GM23338 (cell line): ENCODE results near the gene DIAPH1. TPM values are rescaled to one million over a fixed set of nuclear protein-coding genes. Genes with fewer than 3 reads are reported as not detected.
A peak's percentile ranks its signal among the peaks of the same experiment; 100 is the strongest.

ENCODE experiments used
- ATAC-seq: fragments of 200-7000 bp; cut with Tn5 transposase; 3 replicates; pipeline ENCODE4 v1.9.1; 2020
- DNase-seq: peaks from one replicate; pipeline ENCODE4 v3.0.0-alpha.2; 2015; ENCODE audit warnings: low spot score
- H2AFZ ChIP-seq: fragments of 200-600 bp; sonication (generic); 2 replicates; pipeline ENCODE4 v1.8.0; 2016; ENCODE audit warnings: antibody characterized with exemption, mild to moderate bottlenecking, moderate library complexity
- H3F3A ChIP-seq: fragments of 200-600 bp; sonication (generic); replicated peaks from 2 replicates; pipeline ENCODE4 v1.8.0; 2017; ENCODE audit warnings: antibody characterized with exemption, mixed run types, low read depth
- H3K27ac ChIP-seq: fragments of 200-600 bp; sonication (generic); 2 replicates; pipeline ENCODE4 v1.6.1; 2016; ENCODE audit warnings: low read depth
- H3K27me3 ChIP-seq: fragments of 200-600 bp; sonication (generic); 2 replicates; pipeline ENCODE4 v1.8.0; 2016; ENCODE audit warnings: mild to moderate bottlenecking, mixed run types, moderate library complexity; ENCODE audit not compliant: insufficient read depth
- H3K36me3 ChIP-seq: fragments of 200-600 bp; sonication (generic); 2 replicates; pipeline ENCODE4 v1.8.0; 2016; ENCODE audit warnings: mild to moderate bottlenecking; ENCODE audit not compliant: insufficient read depth
- H3K4me1 ChIP-seq: fragments of 200-600 bp; sonication (generic); 2 replicates; pipeline ENCODE4 v1.8.0; 2016; ENCODE audit warnings: mild to moderate bottlenecking, moderate library complexity; ENCODE audit not compliant: insufficient read depth
- H3K4me2 ChIP-seq: fragments of 200-600 bp; sonication (generic); 2 replicates; pipeline ENCODE4 v1.7.1; 2017; ENCODE audit warnings: mixed run types
- H3K4me3 ChIP-seq: fragments of 200-600 bp; sonication (generic); 2 replicates; pipeline ENCODE4 v1.6.1; 2016; ENCODE audit warnings: mixed run types
- H3K79me2 ChIP-seq: fragments of 200-600 bp; sonication (generic); replicated peaks from 2 replicates; pipeline ENCODE4 v1.8.0; 2017; ENCODE audit warnings: mild to moderate bottlenecking; ENCODE audit not compliant: insufficient read depth
- H3K9me2 ChIP-seq: fragments of 200-600 bp; sonication (generic); 2 replicates; pipeline ENCODE4 v1.8.0; 2017; ENCODE audit not compliant: insufficient read depth
- H4K20me1 ChIP-seq: fragments of 200-600 bp; sonication (generic); replicated peaks from 2 replicates; pipeline ENCODE4 v1.8.0; 2017; ENCODE audit warnings: mild to moderate bottlenecking; ENCODE audit not compliant: insufficient read depth
- H3K27ac Mint-ChIP-seq: 2 replicates; pipeline ENCODE4 v1.8.0; 2020; ENCODE audit warnings: inconsistent platforms, mild to moderate bottlenecking, moderate library complexity, mixed read lengths
- H3K27me3 Mint-ChIP-seq: 3 replicates; pipeline ENCODE4 v1.8.0; 2022; ENCODE audit warnings: low read depth, mild to moderate bottlenecking, moderate library complexity, mixed read lengths, inconsistent platforms; ENCODE audit not compliant: insufficient read depth, poor library complexity
- H3K36me3 Mint-ChIP-seq: 3 replicates; pipeline ENCODE4 v1.8.0; 2021; ENCODE audit warnings: low read depth, mild to moderate bottlenecking, inconsistent platforms, moderate library complexity, mixed read lengths
- H3K4me1 Mint-ChIP-seq: 3 replicates; pipeline ENCODE4 v1.8.0; 2020; ENCODE audit warnings: mild to moderate bottlenecking, inconsistent platforms, mixed read lengths
- H3K4me3 Mint-ChIP-seq: 3 replicates; pipeline ENCODE4 v1.8.0; 2021; ENCODE audit warnings: moderate library complexity, mild to moderate bottlenecking, inconsistent platforms, mixed read lengths
- H3K9me3 Mint-ChIP-seq: 3 replicates; pipeline ENCODE4 v1.8.0; 2020; ENCODE audit warnings: moderate library complexity, mild to moderate bottlenecking, inconsistent platforms, mixed read lengths
- CTCF ChIP-seq, 2 experiments: fragments of 200-600 bp in 1 of 2; sonication (generic) in 1 of 2; conservative IDR thresholded peaks; 2 replicates each; pipeline versions ENCODE4 v1.5.1 to v1.6.1; 2016 to 2017; ENCODE audit warnings: antibody characterized with exemption in 2 of 2, low read depth in 2 of 2, mild to moderate bottlenecking in 2 of 2, moderate library complexity in 1 of 2
- ETS1 ChIP-seq: IDR thresholded peaks from 2 replicates; pipeline ENCODE4 v1.6.1; 2016; ENCODE audit warnings: antibody characterized with exemption
- EZH2 ChIP-seq: fragments of 200-600 bp; sonication (generic); IDR thresholded peaks from one replicate; pipeline ENCODE4 v1.8.0; 2017; ENCODE audit warnings: antibody characterized with exemption, mild to moderate bottlenecking, low read depth; ENCODE audit not compliant: unreplicated experiment
- EZH2phosphoT487 ChIP-seq: fragments of 200-600 bp; sonication (generic); IDR thresholded peaks from one replicate; pipeline ENCODE4 v1.8.1; 2018; ENCODE audit warnings: antibody characterized with exemption; ENCODE audit not compliant: unreplicated experiment
- JUNB ChIP-seq: IDR thresholded peaks from one replicate; pipeline ENCODE4 v1.6.1; 2016; ENCODE audit warnings: antibody characterized with exemption; ENCODE audit not compliant: unreplicated experiment
- NANOG ChIP-seq: IDR thresholded peaks from 2 replicates; pipeline ENCODE4 v1.6.1; 2016; ENCODE audit warnings: antibody characterized with exemption, borderline replicate concordance
- POLR2AphosphoS5 ChIP-seq: IDR thresholded peaks from 2 replicates; pipeline ENCODE4 v1.6.1; 2016; ENCODE audit warnings: antibody characterized with exemption, low read depth
- REST ChIP-seq: IDR thresholded peaks from one replicate; pipeline ENCODE4 v1.6.1; 2018; ENCODE audit warnings: antibody characterized with exemption; ENCODE audit not compliant: unreplicated experiment
- STAT1 ChIP-seq: IDR thresholded peaks from one replicate; pipeline ENCODE4 v1.6.1; 2016; ENCODE audit warnings: antibody characterized with exemption; ENCODE audit not compliant: unreplicated experiment
- ZNF114 ChIP-seq: fragments of 250-450 bp; sonication (Bioruptor Pico); IDR thresholded peaks from 2 replicates; pipeline ENCODE4 v1.5.0; 2020; ENCODE audit warnings: mild to moderate bottlenecking, moderate library complexity
- ZNF331 ChIP-seq: fragments of 250-450 bp; sonication (Bioruptor Pico); IDR thresholded peaks from 2 replicates; pipeline ENCODE4 v1.5.0; 2020; ENCODE audit warnings: low read depth, mild to moderate bottlenecking, moderate library complexity
- polyA plus RNA-seq: library from polyadenylated mRNA; unstranded; fragments of >200 nt; fragmentation: Nextera tagmentation; extraction: Ambion mirVana; gene quantifications from 2 replicates; pipeline ENCODE4 v1.2.1, GENCODE V29; 2016
- total RNA-seq: library from RNA; depleted of rRNA; stranded (reverse); fragments of >200 nt; shearing (Covaris generic); gene quantifications from 2 replicates; pipeline ENCODE4 v1.2.3, GENCODE V29; 2014

The DIAPH1 gene
- total and polyA plus RNA-seq, 2 experiments from 2014 or later, result 42.9 to 104 TPM

- no peak overlapping the region for H3K4me3 Mint-ChIP-seq
- no peaks in the 10 kb centered on the region for H3K79me2 ChIP-seq
- no peak overlapping the region for H3K27ac Mint-ChIP-seq
- no peaks in the 10 kb centered on the region for H3K9me3 Mint-ChIP-seq
- H3K9me2 ChIP-seq, result no peaks in the 10 kb centered on the region
- no peaks in the 10 kb centered on the region for H4K20me1 ChIP-seq
- ATAC-seq (peak; percentile 97), DNase-seq (peak; percentile 89)
- H3K27ac ChIP-seq, result no peak overlapping the region
- no peak overlapping the region for H3K4me3 ChIP-seq
- H3K27me3 ChIP-seq, result no peaks in the 10 kb centered on the region
- no peaks in the 10 kb centered on the region for H3K4me1 ChIP-seq
- H3K4me2 ChIP-seq, result no peak overlapping the region
- TF ChIP-seq CTCF (conservative IDR thresholded peaks at IDR 0.05; ENCODE audit: low read depth in 2 of 2) (peak; percentile 90 to 99), REST (no peak), STAT1 (no peak)
- peaks cover 14% of the 10 kb centered on the region for H3K4me1 Mint-ChIP-seq
- peaks cover 61% of the 10 kb centered on the region for H3K36me3 Mint-ChIP-seq
- no peak overlapping the region for H2AFZ ChIP-seq
- 0 out of 2 replicates have a peak, but pooled peaks cover 3% of the 10 kb centered on the region for H3F3A ChIP-seq
- peaks cover 11% of the 10 kb centered on the region for H3K27me3 Mint-ChIP-seq
- peaks cover 37% of the 10 kb centered on the region for H3K36me3 ChIP-seq
Observed at GRCh38 chr5:141664733-141665461, 46.1 kb upstream of the DIAPH1 start.

- H3K79me2 ChIP-seq, result no peaks in the 10 kb centered on the region
- H3K9me2 ChIP-seq, result no peaks in the 10 kb centered on the region
- 0 out of 2 replicates have a peak, but pooled peaks cover 3% of the 10 kb centered on the region for H3F3A ChIP-seq
- Mint-ChIP-seq H3K27me3 (peaks cover 13% of the 10 kb centered on the region), H3K4me3 (no peak overlapping the region), H3K36me3 (peaks cover 57% of the 10 kb centered on the region), H3K9me3 (no peaks in the 10 kb centered on the region), H3K27ac (no peak overlapping the region), H3K4me1 (peaks cover 10% of the 10 kb centered on the region)
- no peaks in the 10 kb centered on the region for H3K27me3 ChIP-seq
- H3K36me3 ChIP-seq, result peaks cover 37% of the 10 kb centered on the region
- ATAC-seq, result no peak
- no peaks in the 10 kb centered on the region; the same call in 1 of the 2 replicates for H4K20me1 ChIP-seq
- H3K4me1 ChIP-seq, result no peaks in the 10 kb centered on the region
- no peak overlapping the region for H3K4me2 ChIP-seq
- DNase-seq, result no peak
- H2AFZ ChIP-seq, result no peak overlapping the region
- no peak overlapping the region for H3K4me3 ChIP-seq
- no peak overlapping the region for H3K27ac ChIP-seq
- TF ChIP-seq STAT1, result no peak
- no peak for TF ChIP-seq EZH2phosphoT487
- no peak for TF ChIP-seq NANOG
- TF ChIP-seq EZH2, result no peak
- no peak for TF ChIP-seq ZNF331
- TF ChIP-seq POLR2AphosphoS5, result no peak
- no peak for TF ChIP-seq ETS1
- TF ChIP-seq ZNF114 (CRISPR knock-in tag), result no peak
- TF ChIP-seq CTCF (conservative IDR thresholded peaks at IDR 0.05; ENCODE audit: low read depth in 2 of 2), result no peak
- no peak for TF ChIP-seq REST
- no peak for TF ChIP-seq JUNB
Observed at GRCh38 chr5:141663506-141663905, 44.7 kb upstream of the DIAPH1 start.
